Cardiac fibroblast (primary cell): Measurements from ENCODE around the gene AAMP.

Experiments
- DNase-seq, 2 donors: peaks; one replicate each; pipeline versions ENCODE4 v3.0.0 to v3.0.0-alpha.2; 2010; ENCODE audit warnings: low read depth in 2 of 2
- H3K4me3 ChIP-seq, 2 donors: replicated peaks in 1 of 2; 1 replicate in 1 of 2; 2 replicates in 1 of 2; pipeline ENCODE4 v1.5.1; 2011; ENCODE audit warnings: low read depth in 2 of 2, low read length in 2 of 2, mild to moderate bottlenecking in 2 of 2, moderate library complexity in 1 of 2
- TF ChIP-seq, protein P1 (sequence below): IDR thresholded peaks from one replicate; pipeline ENCODE4 v1.5.1; 2011; ENCODE audit warnings: low read depth, mild to moderate bottlenecking, low read length, inconsistent platforms

Gene AAMP

DNA sequence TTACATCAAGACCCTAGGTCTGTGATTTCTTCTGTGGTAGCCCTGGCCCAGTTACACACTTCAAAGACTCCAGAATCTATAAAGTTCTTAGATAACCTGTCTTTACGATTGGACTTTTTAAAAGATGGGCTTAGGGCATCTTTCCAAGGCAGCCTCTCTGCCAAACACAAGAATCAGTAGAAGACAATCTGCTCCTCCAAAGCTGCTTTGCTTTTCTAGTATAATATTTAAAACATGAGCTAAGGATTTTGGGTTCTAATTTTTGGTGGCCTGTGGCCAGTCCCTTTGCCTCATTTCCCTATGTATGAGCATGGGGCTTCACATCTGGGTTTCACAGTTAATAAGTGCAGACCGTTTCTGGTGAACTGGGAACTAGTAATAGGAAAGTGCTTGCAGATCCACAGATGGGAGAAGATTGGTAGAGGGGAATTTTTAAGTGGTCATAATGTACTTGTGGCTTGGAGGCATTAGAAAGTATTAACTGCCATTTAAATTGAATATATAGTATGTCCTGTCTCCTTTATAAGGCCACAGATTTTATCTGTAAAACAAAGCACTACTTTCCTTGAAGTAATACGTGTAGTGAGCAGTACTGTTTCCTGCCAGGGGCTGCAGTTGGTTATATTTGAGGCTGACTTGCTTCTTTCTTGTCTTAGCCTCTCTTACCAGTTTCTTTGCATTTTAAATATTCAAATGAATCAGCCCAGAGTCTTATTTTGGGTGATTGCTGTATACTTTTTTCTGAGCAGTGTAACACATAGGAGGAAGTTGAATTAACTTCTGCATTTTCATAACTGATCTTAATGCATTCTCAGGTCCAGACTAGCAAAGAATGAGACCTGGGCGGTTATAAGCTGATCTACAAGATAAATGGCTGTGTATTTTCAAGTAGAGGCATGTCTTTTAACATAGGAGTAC, 51.4 kb downstream of the AAMP start:
- H3K4me3 ChIP-seq = peak overlapping the region; percentile 98
- no peak for DNase-seq
- TF ChIP-seq, protein P1, sequence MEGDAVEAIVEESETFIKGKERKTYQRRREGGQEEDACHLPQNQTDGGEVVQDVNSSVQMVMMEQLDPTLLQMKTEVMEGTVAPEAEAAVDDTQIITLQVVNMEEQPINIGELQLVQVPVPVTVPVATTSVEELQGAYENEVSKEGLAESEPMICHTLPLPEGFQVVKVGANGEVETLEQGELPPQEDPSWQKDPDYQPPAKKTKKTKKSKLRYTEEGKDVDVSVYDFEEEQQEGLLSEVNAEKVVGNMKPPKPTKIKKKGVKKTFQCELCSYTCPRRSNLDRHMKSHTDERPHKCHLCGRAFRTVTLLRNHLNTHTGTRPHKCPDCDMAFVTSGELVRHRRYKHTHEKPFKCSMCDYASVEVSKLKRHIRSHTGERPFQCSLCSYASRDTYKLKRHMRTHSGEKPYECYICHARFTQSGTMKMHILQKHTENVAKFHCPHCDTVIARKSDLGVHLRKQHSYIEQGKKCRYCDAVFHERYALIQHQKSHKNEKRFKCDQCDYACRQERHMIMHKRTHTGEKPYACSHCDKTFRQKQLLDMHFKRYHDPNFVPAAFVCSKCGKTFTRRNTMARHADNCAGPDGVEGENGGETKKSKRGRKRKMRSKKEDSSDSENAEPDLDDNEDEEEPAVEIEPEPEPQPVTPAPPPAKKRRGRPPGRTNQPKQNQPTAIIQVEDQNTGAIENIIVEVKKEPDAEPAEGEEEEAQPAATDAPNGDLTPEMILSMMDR = no peak

DNA sequence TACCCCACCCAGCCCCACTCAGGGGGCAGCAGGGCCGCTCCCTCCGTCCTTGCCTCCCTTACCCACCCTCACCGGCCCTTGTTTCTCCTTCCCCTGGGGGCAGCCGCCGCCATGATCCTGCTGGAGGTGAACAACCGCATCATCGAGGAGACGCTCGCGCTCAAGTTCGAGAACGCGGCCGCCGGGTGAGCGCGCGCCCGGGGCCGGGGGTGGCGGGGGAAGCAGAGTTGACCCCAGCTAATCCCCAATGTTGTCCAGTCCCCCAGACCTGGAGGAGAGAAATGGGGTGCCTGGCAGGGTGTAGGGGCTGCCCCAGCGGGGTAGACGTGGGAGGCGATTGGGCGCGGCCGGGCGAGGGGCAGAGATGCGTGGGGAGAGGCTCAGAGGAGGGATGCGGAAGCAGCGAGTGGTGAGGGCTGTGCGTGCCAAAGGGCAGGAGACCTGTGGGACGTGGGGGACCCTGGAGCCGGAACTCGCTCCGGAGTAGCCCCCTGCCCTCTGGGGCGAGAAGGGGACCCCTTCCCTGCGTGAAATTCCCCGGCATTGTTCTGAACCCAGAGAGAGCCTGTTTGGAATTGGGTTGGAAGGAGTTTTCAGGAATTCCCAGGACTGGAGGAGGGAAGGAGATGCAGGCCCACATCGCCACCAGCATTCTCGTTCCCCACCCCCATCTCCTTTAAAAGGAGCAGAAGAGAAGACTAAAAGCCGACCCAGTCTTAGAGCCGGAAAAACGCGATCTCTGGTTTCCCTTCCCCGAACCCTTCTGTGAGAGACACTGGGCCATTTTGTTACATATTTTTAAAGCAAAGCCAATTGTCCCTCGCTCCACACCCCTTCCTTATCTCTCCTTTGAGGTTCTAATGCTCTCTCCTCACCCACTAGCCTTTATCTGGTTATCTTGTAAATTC, 52.3 kb downstream of the AAMP start:
- TF ChIP-seq, protein P1 = no peak
- DNase-seq = peak; percentile 38 to 46
- H3K4me3 ChIP-seq = peak overlapping the region; percentile 98

DNA sequence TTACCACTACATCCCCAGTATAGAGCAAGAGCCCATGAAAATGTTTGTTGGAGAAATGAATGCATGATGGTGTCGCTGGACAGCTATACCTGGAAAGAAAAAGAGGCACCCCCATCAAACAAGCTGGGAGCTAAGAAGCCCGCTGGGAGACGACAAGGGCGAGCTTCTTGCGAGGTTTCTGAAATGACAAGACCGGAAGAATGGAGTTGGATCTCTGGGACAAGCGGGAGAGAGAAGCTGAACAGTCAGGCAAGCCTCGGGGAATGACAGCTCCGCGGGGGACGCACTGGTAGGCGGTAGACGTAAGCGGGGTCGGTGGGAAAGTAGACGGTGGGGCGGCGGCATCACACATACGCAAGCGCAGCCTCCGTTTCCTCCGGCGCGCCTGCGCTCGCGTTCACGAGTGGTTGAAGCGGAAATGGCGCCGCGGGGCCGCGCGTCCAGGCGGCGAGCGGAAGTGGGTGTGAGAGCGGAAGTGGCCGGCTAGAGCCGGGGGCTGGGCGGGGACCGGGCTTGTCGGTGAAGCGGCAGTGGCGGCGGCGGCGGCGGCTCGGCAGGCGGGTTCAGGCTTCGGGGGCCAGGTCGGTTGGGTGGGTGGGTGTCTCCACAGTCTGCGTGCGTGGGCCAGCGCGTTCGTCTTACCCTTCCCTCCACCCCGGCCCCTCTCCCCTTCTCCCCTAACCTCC, 53.1 kb downstream of the AAMP start, which contains the start of gene ARPC2:
Gene ARPC2, plus strand, starts transcription at position 516 of the 686 bp plus-strand sequence. CDS start 282 bp downstream, outside the sequence.
- DNase-seq = peak; percentile 94 to 97
- H3K4me3 ChIP-seq = peak within 1 kb of the TSS; percentile 98
- TF ChIP-seq, protein P1 = no peak

DNA sequence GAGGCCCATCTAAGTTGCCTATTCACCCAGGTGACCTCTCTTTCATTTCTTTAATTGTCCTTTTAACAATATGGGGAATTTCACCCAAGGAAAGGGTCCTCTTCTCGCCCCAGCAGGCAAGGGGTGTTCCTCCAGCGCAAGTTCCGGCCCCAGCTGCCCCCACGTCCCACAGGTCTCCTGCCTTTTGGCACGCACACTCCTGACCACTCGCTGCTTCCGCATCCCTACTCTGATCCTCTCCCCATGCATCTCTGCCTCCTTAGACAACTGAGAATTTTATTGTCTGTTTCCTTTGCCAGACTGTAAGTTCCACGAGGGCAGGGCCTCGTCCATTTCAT, 53.6 kb downstream of the AAMP start:
- TF ChIP-seq, protein P1 = no peak
- DNase-seq = peak in 1 of 2 donors; percentile 25
- H3K4me3 ChIP-seq = peak overlapping the region; percentile 98
